Fibroblast of the conjunctiva (primary cell): ENCODE measurements around the gene PRM1.

Experiments
- DNase-seq: peaks from one replicate; pipeline ENCODE4 v3.0.0-alpha.2; 2010; ENCODE audit warnings: low read depth

PRM1 gene

GRCh38 chr16:11236461-11237254 lies 44.5 kb downstream of the PRM1 start:
- DNase-seq, result no peak

- no peak for DNase-seq
Measured at GRCh38 chr16:11235703-11235991, 45.5 kb downstream of the PRM1 start.

GRCh38 chr16:11234884-11235702 lies 46.0 kb downstream of the PRM1 start:
- DNase-seq, result no peak

- DNase-seq, result no peak
Measured at GRCh38 chr16:11233727-11234376, 47.3 kb downstream of the PRM1 start.

- no peak for DNase-seq
Measured at GRCh38 chr16:11232852-11233726, 48.0 kb downstream of the PRM1 start.

GRCh38 chr16:11232302-11232851 lies 48.8 kb downstream of the PRM1 start:
- no peak for DNase-seq

GRCh38 chr16:11231367-11231970 lies 49.7 kb downstream of the PRM1 start:
- no peak for DNase-seq
